Prostate gland (tissue), 2 donors: ENCODE data around the gene RBBP7.

Experiments used
- CTCF ChIP-seq, 4 experiments: fragments of 200-600 bp in 2 of 4; fragments of 450-650 bp in 2 of 4; sonication (generic) in 2 of 4; IDR thresholded peaks; 1 replicate in 3 of 4; 2 replicates in 1 of 4; pipeline ENCODE4 v1.5.1; 2016 to 2019; ENCODE audit warnings: antibody characterized with exemption in 4 of 4, mild to moderate bottlenecking in 2 of 4, moderate library complexity in 2 of 4
- POLR2A ChIP-seq: fragments of 450-650 bp; IDR thresholded peaks from one replicate; pipeline ENCODE4 v1.6.1; 2016; ENCODE audit warnings: antibody characterized with exemption, mild to moderate bottlenecking
- POLR2AphosphoS5 ChIP-seq: sonication (generic); formaldehyde crosslinking; IDR thresholded peaks from one replicate; pipeline ENCODE4 v1.6.1; 2017; ENCODE audit warnings: antibody characterized with exemption

GRCh38 chrX:16848541-16848940, 21.6 kb downstream of the RBBP7 start:
- TF ChIP-seq CTCF (IDR thresholded peaks at IDR 0.05) (no peak), POLR2A (no peak), POLR2AphosphoS5 (no peak)
